HG03565 (cell line): ENCODE data around the gene FKBP4.

Experiments
- ATAC-seq: cut with Tn5 transposase; IDR thresholded peaks from one replicate; pipeline ENCODE4 v1.9.1; 2021; ENCODE audit warnings: mild to moderate bottlenecking, moderate library complexity; ENCODE audit not compliant: unreplicated experiment

The FKBP4 gene

DNA sequence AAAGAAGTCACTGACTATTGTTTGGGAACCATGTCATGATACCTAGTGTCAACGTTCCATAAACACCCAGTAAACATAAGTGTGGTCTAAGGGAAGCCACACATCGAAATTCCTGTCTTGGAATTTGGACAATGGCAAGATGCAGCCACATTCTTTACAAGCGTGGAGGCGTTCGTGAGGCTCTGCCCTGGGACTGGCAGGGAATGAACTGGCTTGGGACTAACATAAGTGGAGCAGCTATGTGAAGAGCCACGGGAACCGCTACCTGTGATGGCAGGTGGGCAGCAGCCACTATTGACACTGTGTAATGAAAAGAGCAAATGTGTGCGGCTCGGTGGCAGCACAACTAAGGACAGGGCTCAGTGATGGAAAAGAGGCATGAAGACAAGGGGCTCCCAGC, 50.0 kb downstream of the FKBP4 start:
- no peak for ATAC-seq

GRCh38 chr12:2845280-2845679, 50.5 kb downstream of the FKBP4 start:
- ATAC-seq, result no peak

DNA sequence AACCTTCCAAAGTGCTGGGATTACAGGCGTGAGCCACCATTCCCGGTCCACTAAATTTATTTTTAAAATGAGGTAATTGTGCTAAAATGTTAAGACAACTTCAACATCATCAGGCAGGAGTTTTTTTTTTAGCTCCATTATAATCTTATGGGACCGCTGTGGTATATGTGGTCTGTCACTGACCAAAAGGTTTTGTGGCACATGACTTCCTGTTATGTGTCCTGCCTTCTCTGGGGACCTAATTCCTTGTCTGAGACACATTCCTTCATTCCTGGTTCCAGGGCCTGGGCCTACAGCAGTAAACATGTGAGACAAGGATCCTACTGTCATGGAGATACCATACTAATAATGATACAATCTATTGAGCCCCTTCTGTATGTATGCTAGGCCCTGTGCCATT, 57.2 kb downstream of the FKBP4 start:
- no peak for ATAC-seq

- ATAC-seq, result no peak
These were observed 58.9 kb downstream of the FKBP4 start for GRCh38 chr12:2853626-2854025.
